SJCRH30 (cell line): ENCODE data around the gene MAPK4. TPM values are rescaled to one million over a fixed set of nuclear protein-coding genes. Genes with fewer than 3 reads are reported as not detected.

Experiments
- DNase-seq, 2 experiments: peaks; one replicate each; pipeline ENCODE4 v3.0.0-alpha.2; 2015 to 2020
- H3K27ac ChIP-seq: fragments of 250-450 bp; sonication (Bioruptor Pico); 2 replicates; pipeline ENCODE4 v1.5.1; 2020; ENCODE audit warnings: mild to moderate bottlenecking, moderate library complexity
- H3K27me3 ChIP-seq: fragments of 250-450 bp; sonication (Bioruptor Pico); 2 replicates; pipeline ENCODE4 v1.5.1; 2020; ENCODE audit warnings: mild to moderate bottlenecking, moderate library complexity
- H3K36me3 ChIP-seq: fragments of 250-450 bp; sonication (Bioruptor Pico); 2 replicates; pipeline ENCODE4 v1.5.1; 2020; ENCODE audit warnings: mild to moderate bottlenecking, moderate library complexity
- H3K4me1 ChIP-seq: fragments of 250-450 bp; sonication (Bioruptor Pico); 2 replicates; pipeline ENCODE4 v1.5.1; 2020; ENCODE audit warnings: mild to moderate bottlenecking, moderate library complexity
- H3K4me3 ChIP-seq: fragments of 250-450 bp; sonication (Bioruptor Pico); 2 replicates; pipeline ENCODE4 v1.5.1; 2020; ENCODE audit warnings: mild to moderate bottlenecking, moderate library complexity
- H3K9me3 ChIP-seq: fragments of 250-450 bp; sonication (Bioruptor Pico); replicated peaks from 2 replicates; pipeline ENCODE4 v1.5.1; 2020; ENCODE audit warnings: mild to moderate bottlenecking, moderate library complexity
- total RNA-seq: library from RNA; depleted of rRNA; stranded (reverse); fragments of >200 nt; shearing (Covaris generic); gene quantifications from 2 replicates; pipeline ENCODE4 v1.2.3, GENCODE V29; 2014

The MAPK4 gene
- total RNA-seq, 1 experiment from 2014 or later, result not detected

DNA sequence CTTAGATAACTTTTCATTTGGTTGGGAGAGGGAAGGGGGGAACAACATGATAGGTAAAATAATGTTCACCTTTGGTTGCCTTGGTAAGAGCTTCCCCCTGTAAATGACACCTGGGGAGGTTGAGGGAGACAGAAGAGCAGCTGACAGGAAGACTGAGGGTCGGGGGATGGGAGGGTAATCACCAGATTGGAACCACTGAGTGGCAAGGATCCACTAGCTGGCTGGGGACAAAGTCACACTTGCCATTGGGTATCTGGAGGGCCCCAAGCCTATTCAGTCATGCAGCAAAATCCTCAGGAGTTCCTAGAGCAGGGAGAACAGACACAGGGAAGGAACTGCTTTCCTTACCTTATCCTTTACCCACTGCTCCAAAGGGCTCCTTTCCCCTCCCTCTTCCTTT lies 84.3 kb downstream of the MAPK4 start:
- H3K27ac ChIP-seq, result no peak overlapping the region
- DNase-seq, result no peak
- H3K36me3 ChIP-seq, result no peaks in the 10 kb centered on the region

DNA sequence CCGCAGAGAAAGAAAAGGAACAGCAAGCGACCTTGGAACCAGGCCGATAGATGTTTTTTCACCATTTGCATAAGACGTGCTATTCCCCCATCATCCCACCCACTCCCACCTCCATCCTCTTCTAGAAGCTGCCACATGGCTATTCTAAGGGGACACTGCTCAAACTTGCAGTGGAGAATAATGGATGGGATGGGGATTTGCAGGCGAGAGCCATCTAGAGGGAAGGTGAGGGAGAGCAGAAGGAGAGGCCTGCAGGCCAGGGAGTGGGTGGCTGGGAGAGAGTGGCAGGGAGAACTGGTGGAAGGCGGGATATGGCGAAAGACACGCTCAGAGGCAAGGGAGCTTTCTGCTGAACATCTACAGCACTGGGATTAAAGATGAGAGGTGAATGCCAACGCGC lies 84.9 kb downstream of the MAPK4 start:
- H3K4me3 ChIP-seq, result no peak overlapping the region
- H3K9me3 ChIP-seq, result no peaks in the 10 kb centered on the region
- H3K4me1 ChIP-seq, result no peaks in the 10 kb centered on the region
- H3K36me3 ChIP-seq, result no peaks in the 10 kb centered on the region
- DNase-seq, result no peak
- no peak overlapping the region for H3K27ac ChIP-seq
- no peaks in the 10 kb centered on the region for H3K27me3 ChIP-seq

More for the DNA sequence above, 84.3 kb downstream of the MAPK4 start:
- H3K9me3 ChIP-seq, result no peaks in the 10 kb centered on the region
- H3K27me3 ChIP-seq, result no peaks in the 10 kb centered on the region
- no peak overlapping the region for H3K4me3 ChIP-seq
- H3K4me1 ChIP-seq, result no peaks in the 10 kb centered on the region

DNA sequence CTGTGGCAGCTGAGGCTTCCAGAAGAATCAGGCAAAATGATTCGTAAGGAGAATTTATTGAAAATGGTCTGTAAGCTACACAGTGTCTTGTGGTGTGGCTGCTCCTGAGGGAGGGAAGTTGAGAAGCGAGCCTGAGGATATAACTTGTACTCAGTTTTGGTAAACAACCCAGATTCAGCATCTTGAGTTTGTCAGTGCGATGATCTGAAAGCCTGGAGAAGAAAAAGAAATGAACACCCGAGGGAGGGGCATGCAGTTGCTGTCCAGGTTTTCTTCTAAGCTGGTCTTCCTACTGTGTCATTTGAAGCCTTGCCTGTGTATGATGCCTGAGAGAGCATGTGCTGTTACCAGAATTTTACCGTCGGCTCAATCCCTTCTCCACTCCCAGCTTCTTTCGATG lies 87.3 kb downstream of the MAPK4 start:
- Histone ChIP-seq H3K27me3 (no peaks in the 10 kb centered on the region), H3K27ac (no peak overlapping the region), H3K9me3 (no peaks in the 10 kb centered on the region), H3K4me1 (no peaks in the 10 kb centered on the region), H3K4me3 (no peak overlapping the region), H3K36me3 (no peaks in the 10 kb centered on the region)
- DNase-seq, result no peak

DNA sequence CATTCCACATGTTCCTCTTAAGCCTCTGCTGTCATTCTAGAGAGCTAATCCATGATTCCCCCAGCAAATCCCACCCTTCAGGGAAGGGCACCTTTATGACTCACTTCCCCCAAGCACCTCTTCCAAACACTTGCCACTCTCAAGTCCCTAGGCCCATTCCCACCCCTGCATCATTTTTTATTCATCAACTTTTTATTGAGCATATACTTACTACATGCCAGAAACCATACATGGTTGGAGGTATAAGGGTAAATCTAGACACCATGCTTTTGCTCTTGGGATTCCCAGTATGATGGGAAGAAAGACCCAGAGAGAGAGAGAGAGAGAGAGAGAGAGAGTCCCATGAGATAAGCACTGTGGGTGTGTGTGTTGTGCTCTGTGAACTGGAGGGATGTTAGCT lies 87.9 kb downstream of the MAPK4 start:
- no peak for DNase-seq
- no peak overlapping the region for H3K27ac ChIP-seq
- no peaks in the 10 kb centered on the region for H3K4me1 ChIP-seq
- no peaks in the 10 kb centered on the region for H3K36me3 ChIP-seq
- H3K9me3 ChIP-seq, result no peaks in the 10 kb centered on the region
- no peaks in the 10 kb centered on the region for H3K27me3 ChIP-seq
- no peak overlapping the region for H3K4me3 ChIP-seq

DNA sequence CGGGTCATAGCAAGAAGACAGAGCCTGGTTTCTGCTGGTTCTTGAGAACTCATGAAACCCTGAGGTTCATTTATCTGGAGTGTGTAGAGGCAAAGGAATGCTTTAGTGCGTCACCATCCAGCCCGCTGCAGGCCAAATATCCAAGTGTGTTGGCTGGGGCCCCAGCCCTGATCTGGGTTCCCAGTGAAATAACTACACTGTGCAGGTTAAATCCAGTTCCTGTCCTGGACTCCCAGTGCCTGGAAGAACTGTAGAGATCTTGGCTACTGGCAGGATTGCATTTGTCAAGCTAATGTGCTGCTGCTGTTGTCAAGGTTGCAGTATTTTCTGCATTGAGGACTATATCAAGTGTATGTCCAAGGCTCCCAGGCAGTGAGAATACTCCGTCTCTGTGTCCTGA lies 89.9 kb downstream of the MAPK4 start:
- H3K36me3 ChIP-seq, result no peaks in the 10 kb centered on the region
- DNase-seq, result no peak
- H3K27me3 ChIP-seq, result no peaks in the 10 kb centered on the region
- no peaks in the 10 kb centered on the region for H3K9me3 ChIP-seq
- H3K4me1 ChIP-seq, result no peaks in the 10 kb centered on the region
- no peak overlapping the region for H3K4me3 ChIP-seq
- no peak overlapping the region for H3K27ac ChIP-seq

DNA sequence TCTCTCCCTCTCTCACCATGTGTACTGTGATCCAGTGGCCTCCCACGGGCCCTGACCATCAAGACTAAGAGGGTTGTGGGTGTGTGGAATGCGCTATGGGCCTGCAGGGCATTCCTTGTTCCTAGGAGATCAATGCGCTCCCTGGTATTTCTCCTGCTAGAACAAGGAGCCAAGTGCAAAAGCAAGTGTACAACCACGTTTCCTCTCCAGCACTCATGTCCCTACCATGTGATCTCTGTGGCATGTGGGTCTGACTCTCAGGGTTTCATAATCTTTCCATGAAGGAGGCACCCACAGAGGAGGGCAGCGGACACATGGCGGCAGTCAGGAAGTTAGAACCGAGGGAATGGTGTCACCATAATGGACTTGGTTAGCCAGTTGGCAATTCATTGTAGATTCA lies 91.4 kb downstream of the MAPK4 start:
- Histone ChIP-seq H3K27ac (no peak overlapping the region), H3K9me3 (no peaks in the 10 kb centered on the region), H3K27me3 (no peaks in the 10 kb centered on the region), H3K4me1 (no peaks in the 10 kb centered on the region), H3K36me3 (no peaks in the 10 kb centered on the region), H3K4me3 (no peak overlapping the region)
- DNase-seq, result no peak

DNA sequence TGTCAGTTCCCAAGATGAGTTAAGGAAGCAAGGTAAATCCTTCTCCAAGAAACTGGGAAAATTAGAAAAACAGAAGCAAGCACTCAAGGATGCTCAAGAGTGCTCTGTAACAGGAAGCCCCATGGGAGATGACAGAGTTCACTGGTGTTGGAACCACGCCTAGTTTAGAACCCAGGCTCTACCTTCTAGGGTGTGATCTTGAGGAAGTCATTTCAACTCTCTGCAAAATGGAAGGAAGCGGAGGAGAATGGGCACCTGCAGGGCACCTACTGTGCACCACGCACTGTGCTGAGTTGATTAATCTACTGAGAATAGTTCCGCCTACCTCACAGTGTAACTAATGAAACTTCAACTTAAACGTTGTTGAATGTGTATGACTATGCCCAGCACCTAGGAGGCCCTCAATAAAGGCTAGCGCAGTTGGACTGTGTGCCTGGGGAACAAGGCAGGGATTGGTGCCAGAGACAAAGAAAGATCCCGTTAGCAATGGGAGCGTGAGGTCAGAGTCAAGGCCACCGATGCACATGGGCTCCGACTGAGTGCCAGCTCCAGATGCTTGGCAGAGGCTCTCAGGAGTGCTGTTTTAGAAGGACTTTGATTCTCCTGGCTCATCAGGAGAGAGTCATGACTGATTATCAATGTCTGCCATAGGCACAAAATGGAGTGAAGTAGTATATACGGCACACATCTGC lies 93.7 kb downstream of the MAPK4 start:
- H3K4me1 ChIP-seq, result peaks cover 9% of the 10 kb centered on the region
- no peaks in the 10 kb centered on the region for H3K27me3 ChIP-seq
- H3K36me3 ChIP-seq, result no peaks in the 10 kb centered on the region
- no peak overlapping the region for H3K4me3 ChIP-seq
- H3K9me3 ChIP-seq, result no peaks in the 10 kb centered on the region
- no peak overlapping the region for H3K27ac ChIP-seq
- DNase-seq, result no peak

DNA sequence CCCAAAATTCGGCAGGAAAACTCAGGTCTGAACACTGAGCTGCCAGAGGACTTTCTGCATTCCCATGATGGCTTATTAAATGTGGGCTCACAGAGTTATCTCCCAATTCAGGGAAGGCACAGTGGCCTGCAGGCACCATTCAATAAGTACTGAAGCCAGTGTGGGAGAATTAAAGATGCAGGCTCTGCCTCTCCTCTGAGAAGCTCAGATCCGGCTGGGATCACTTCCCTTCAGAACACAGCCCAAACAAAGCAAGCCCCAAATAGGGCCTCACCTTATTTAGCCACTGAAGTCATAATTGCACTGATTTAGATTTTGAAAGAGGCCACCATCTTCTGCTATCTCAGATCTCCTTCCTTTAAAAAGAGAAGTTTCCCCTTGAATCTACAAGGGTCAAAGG lies 94.3 kb downstream of the MAPK4 start:
- Histone ChIP-seq H3K36me3 (no peaks in the 10 kb centered on the region), H3K4me1 (peaks cover 9% of the 10 kb centered on the region), H3K27ac (no peak overlapping the region), H3K9me3 (no peaks in the 10 kb centered on the region), H3K4me3 (no peak overlapping the region), H3K27me3 (no peaks in the 10 kb centered on the region)
- no peak for DNase-seq

DNA sequence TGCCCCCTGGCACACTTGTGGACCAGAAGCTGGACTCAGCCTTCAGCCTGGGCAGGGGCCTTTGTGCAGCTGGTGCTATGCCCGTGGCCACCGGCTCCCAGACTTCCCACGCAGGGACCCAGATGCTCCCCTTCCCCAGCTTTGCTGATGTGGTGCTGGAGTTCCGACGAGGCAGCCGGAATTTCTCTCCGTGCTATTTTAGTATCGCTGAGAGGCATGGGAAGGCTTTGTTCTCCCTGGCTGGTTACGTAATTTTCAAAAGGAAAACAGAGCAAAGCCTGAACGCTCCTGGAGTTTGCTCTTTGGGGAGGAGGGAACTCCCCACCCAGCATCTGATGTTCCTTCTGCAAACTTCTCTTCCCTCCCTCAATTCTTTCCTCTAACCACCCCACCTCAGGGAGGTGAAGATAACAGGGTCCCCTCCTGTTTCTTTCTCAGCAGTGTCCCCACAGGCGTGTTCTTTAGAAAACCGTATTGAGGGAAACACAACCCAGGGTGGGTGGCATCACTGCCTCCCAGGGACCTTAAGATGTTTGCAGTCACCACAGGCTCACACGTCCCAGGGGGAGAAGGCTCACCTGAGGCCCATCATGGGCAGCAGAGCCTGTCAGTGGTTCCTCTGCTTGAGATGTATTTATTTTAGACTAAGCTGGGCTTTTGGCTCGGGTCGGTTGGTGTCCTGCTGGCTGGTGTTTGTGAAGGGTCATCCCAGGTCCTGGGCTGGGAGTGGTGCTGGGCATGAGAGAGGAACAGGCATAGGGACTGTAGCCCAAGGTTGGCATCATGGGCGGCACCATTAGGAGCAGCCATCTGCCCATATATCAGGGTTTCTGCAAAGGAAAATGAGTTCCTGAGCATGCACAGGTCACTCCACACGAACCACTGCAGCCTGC lies 95.0 kb downstream of the MAPK4 start:
- Histone ChIP-seq H3K36me3 (no peaks in the 10 kb centered on the region), H3K9me3 (no peaks in the 10 kb centered on the region), H3K4me1 (peaks cover 9% of the 10 kb centered on the region), H3K27ac (no peak overlapping the region), H3K27me3 (no peaks in the 10 kb centered on the region), H3K4me3 (no peak overlapping the region)
- DNase-seq, result no peak

DNA sequence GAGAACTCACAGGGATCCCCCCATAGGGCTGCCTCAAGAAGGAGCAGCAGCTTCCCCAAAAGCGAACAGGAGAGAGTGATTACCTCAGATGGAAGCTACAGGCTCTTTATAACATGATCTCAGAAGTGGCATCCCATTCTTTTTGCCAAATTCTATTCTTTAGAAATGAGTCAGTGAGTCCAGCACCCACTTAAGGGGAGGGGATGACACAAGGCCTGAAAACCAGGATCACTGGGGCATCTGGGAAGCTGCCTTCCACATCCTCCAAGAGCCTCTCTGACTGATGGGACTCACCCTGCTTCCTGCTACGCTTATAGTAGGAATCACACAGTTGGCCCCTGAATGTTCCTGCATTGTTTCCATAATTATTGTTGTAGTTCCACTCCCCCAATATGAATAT lies 96.5 kb downstream of the MAPK4 start:
- no peak overlapping the region for H3K27ac ChIP-seq

DNA sequence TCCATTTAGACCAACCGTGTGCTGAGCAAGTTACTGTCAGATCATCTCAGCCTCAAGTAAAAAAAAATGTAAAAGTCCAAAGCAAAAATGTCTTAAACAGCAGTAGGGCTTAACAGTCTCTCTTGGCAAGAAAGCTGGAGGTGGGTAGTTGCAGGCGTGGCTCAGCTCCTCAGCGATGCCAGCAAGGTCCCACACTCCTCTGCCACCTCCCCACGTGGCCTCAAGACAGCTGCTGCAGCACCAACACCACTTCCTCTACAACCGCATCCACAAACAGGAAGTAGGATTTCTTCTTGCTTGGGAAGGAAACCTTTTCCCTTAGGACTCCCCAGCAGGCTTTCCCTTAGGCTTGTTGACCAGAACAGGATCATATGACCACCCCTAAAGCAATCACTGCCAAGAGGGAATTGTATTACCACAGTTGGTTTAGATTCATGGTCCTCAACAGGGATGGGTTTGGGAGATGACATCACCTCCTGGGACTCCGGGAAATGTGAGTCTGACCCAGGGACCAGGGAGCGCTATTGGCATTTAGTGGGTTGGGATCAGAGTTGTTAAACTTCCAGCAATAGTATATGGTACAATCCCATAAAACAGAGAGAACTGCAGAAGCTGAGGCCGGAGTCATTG lies 97.1 kb downstream of the MAPK4 start:
- H3K9me3 ChIP-seq, result no peaks in the 10 kb centered on the region
- no peaks in the 10 kb centered on the region for H3K36me3 ChIP-seq
- H3K27me3 ChIP-seq, result no peaks in the 10 kb centered on the region
- H3K4me3 ChIP-seq, result no peak overlapping the region
- peak; percentile 50 to 56 for DNase-seq
- H3K27ac ChIP-seq, result no peak overlapping the region
- peaks cover 9% of the 10 kb centered on the region for H3K4me1 ChIP-seq

More for the DNA sequence above, 96.5 kb downstream of the MAPK4 start:
- H3K4me3 ChIP-seq, result no peak overlapping the region
- no peaks in the 10 kb centered on the region for H3K36me3 ChIP-seq
- no peaks in the 10 kb centered on the region for H3K27me3 ChIP-seq
- H3K9me3 ChIP-seq, result no peaks in the 10 kb centered on the region
- no peak for DNase-seq
- peaks cover 9% of the 10 kb centered on the region for H3K4me1 ChIP-seq

DNA sequence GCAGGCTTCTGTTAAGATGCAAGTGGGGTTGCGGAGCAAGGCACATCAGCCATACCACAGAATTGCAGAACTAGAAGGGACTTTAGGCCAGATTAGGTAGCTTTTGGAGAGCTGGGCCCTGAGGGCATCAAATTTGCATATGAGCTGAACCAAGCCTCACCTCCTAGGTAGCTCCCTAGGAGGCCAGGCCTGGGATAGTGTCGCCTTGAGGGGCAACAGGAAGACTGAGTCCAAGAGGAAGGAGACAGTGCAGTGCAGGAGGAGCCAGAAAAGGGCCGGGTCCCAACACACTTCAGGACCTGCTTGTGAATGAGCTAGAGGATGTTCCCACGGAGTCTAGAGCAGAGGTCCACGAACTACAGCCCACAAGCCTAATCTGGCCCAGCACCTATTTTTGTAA lies 98.7 kb downstream of the MAPK4 start:
- Histone ChIP-seq H3K4me1 (peaks cover 9% of the 10 kb centered on the region), H3K27ac (no peak overlapping the region), H3K4me3 (no peak overlapping the region), H3K27me3 (no peaks in the 10 kb centered on the region), H3K36me3 (no peaks in the 10 kb centered on the region), H3K9me3 (no peaks in the 10 kb centered on the region)
- no peak for DNase-seq

DNA sequence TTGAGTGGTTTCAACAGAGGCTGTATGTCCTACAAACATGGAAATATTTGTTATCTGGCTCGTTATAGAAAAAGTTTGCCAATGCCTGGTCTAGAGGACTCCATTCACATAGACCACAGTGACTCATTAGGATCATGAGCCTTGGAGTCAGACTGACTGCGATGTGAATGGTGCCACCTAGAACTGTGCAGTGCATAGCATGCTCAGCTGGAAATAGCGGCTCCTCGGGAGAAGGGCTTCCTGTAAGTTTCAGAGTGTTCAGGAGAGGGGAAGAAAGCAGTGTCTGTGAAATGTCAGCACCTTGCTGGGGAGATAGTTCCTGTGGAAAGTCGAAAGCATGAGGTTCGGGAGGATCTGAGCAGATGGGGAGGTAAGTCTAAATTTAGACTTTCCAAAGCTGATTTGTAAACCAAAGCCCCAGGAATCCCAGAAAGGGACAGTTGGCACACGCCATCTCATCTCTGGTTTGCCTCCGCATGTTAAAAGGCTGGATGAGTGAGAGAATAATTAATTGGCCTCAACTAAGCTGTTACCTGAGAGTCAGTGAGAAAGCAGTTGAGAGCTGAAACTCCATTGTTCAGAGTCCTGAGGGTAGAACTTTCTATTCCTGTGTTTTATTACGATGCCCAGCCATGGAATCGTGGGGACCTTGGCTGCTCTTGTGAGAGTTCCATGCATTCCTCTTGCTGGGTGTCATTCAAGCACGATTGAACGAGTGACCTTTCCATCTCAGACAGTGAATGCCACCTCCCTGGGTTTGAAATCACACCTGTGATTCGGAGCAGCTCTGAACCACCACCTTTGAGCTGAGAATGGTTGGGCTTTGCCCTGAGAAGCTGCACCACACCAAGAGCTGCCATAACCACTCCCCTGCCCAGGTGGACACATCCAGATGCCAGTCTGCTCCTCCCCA lies 99.5 kb downstream of the MAPK4 start:
- Histone ChIP-seq H3K4me1 (peaks cover 9% of the 10 kb centered on the region), H3K27ac (no peak overlapping the region), H3K36me3 (no peaks in the 10 kb centered on the region), H3K9me3 (no peaks in the 10 kb centered on the region), H3K27me3 (no peaks in the 10 kb centered on the region), H3K4me3 (no peak overlapping the region)
- no peak for DNase-seq

DNA sequence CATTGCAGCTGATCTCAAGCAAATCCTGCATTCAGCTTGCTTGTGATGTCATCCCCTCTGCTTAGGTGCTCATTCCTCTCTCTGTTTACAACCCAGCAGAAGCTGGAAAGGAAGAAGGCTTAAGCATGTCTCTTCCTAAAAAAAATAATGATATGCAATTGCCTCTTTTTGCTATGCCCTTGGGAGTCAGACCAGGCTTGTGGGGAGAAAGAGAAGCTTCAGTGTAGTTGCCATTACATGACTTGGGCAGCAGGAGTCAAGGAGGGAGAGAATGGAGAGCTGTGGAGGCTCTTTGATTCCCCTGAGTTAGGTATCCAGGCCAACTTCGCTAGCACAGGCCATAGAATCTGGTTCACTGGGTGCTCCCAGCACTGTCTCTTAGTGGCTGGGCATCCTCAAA lies 101.1 kb downstream of the MAPK4 start:
- Histone ChIP-seq H3K27ac (no peak overlapping the region), H3K4me1 (peaks cover 9% of the 10 kb centered on the region), H3K4me3 (no peak overlapping the region), H3K27me3 (no peaks in the 10 kb centered on the region), H3K36me3 (no peaks in the 10 kb centered on the region), H3K9me3 (no peaks in the 10 kb centered on the region)
- no peak for DNase-seq
